Measurements from ENCODE around the gene KAZN.

Gene KAZN

DNA sequence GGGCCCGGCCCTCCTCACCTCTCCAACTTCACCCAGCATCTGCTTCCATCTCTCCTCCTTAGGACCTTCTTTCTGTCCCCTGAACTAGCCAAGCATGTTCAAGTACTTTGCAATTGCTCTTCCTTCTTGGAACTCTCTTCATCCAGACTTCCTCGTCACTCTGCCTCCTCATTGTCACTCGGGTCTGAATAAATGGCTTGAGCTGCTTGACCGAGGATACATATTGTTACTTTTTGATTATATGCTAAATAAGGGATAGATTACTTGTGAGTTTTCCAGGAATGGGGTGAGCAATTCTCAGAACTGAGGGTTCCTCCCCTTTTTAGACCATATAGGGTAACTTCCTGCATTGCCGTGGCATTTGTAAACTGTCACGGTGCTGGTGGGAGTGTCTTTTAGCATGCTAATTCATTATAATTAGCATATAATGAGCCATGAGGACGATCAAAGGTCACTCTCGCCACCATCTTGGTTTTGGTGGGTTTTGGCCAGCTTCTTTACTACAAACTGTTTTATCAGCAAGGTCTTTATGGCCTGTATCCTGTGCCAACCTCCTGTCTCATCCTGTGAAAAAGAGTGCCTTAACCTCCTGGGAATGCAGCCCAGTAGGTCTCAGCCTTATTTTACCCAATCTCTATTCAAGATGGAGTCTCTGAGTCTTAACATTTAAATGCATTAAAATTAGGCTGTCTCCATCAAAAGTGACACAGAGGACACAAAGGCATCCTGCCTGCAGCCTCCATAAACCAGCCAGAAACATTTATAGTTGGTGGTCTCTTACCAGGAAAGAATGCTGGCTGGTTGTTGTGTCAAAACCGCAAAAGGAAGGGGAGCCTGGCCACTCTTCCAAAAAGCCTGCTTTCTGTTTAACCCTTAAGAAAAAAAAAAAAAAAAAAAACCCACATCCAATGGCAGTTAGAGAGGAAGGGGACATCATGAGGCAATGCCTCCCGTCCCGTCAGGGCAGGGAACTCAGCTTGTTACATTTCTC lies 179.3 kb downstream of the KAZN start:
- no peak for DNase-seq

DNA sequence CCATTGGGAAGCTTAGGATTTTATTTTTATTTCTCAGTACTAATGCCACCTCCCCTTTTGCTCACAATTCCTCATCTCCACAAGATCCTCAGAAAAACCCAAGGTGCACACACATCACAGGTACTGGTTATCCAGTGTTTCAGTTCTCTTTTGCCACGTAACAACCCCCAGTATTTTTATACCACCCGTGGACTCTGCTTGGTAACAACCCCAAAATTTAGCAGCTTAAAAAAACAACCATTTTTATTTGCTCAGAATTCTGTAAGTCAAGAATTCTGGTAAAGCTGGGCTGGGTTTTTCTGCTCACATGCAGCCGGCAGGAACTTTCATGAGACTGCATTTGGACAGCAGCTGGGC lies 180.0 kb downstream of the KAZN start:
- no peak for DNase-seq

DNA sequence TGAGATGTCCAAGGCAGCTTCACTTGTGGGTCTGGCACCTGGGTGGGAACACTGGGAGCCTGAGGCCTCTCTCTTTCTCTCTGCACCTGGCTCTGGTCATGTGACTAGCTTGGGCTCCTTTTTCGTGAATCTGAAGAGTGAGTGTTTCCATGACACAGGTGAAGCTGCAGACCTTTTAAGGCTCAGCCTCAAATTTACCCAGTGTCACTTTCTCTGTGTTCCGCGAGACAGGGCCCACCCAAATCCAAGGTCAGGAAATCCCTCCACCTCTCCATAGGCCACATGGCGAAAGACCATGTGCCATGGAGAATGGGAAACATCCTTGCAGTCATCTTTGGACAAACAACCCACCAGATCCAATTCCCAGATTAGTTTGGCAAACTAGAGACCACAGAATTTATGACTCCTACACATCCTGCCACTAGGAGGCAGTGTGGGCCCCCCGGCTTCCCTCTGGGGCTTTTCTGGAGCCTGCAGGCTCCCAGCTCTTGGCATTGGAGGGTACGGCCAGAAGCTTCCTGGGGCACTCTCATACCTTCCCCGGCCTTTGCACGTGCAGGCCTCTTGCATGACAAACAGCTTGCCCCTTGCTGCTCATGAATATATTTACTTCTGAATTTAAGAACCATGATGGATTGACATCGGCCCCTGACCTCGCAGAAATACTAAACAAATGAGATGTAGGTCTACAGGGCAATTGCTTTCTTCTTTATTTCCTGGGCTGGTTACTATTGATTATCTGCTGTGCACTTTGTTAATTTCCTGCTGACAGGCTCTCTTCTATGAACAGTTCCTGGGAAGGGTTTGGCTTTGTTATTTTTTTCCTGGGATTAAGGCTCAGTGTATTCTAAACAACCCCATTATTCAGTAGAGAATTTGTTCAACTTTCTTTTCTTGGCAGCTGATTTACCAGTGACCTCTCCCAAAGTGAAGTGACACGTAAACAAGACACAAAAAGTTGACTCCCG lies 180.7 kb downstream of the KAZN start:
- no peak for DNase-seq

DNA sequence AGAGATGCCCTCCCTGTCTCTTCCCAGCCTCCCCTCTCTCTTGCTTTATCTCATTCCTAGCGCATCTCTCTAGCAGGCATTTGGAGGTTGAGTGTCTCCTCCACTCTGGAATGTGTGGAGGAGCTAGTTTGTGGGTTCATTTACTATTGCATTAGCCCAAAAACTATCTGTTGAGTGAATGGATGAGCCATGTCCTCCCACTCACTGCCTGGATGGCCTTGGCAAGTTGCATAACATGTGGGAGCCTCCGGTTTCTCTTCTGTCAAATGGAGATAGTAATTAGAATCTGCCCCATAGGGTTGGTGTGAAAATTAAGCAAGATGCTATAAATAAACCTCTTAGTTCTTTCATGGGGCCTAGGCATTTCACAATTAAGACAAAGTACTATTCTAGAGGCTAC lies 181.8 kb downstream of the KAZN start:
- DNase-seq: no peak

DNA sequence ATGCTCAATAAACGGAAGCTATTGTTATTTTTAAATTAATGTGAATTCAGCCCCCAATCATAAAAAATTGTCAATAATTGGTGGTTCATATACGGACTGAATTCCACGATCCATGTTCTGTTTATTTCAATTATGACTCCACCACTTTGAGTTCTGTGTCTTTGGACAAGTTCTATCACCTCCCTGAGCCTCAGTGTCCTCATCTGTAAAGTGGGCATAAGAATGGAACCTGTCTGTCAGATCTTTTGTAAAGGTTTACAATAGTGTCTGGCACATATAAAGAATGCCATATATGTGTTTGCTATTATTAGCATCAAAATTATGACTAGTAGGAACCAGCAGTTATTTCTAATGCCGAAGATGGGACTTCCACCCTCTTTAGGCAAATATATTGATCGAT lies 183.3 kb downstream of the KAZN start:
- no peak for DNase-seq

DNA sequence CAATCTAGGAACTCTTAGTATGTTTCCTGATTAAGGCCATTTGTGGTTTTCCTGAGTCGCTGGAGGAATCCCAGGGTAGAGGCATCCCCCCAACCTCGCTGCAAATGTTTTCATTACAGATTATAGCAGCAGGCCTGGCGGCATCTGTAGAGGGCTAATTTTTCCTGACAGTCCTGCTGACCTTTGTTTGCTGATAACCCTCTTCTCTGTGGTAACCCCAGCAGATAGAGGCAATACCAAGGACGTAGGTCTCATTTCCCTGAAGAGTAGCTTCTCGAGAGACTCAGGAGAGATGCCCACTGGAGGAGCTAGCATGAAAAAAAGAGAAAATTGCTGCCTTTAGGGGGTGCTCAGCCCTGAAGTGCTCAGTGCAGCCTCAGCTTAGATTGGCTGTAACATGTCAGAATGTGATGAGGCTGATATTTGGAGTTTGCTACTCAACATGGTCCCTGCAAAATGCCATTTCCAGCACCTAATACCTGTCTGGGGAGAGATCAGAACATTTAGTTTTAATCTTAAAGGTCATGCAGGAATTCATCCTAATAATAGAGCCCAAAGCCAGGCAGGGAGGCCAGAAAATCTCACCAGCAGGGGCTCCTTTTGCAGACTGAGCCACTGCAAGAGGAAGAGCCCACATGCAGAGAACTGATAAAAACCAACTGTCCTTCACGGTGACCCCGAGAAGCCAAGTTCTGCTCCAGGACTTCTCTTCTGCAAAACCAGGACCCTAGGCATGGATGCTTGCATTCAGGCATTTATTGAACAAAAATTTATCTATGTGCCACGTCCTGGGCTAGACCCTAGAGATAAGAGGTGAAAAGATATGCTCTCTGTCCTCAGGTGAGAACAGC lies 184.5 kb downstream of the KAZN start:
- no peak for DNase-seq

DNA sequence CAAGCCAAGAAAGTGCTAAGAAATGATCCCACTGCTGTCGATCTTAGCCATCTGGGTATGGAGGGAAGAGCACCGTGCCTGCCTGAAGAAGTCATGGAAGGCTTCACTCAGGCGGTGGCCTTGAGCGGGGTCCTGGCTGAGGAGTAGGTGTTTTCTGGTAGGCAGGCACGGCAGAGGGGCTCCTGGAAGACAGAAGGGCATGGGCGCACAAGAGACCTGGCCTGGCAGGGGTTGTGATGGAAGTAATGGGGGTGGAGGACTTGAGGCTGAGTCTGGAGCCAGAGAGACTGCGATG lies 185.1 kb downstream of the KAZN start:
- no peak for DNase-seq

DNA sequence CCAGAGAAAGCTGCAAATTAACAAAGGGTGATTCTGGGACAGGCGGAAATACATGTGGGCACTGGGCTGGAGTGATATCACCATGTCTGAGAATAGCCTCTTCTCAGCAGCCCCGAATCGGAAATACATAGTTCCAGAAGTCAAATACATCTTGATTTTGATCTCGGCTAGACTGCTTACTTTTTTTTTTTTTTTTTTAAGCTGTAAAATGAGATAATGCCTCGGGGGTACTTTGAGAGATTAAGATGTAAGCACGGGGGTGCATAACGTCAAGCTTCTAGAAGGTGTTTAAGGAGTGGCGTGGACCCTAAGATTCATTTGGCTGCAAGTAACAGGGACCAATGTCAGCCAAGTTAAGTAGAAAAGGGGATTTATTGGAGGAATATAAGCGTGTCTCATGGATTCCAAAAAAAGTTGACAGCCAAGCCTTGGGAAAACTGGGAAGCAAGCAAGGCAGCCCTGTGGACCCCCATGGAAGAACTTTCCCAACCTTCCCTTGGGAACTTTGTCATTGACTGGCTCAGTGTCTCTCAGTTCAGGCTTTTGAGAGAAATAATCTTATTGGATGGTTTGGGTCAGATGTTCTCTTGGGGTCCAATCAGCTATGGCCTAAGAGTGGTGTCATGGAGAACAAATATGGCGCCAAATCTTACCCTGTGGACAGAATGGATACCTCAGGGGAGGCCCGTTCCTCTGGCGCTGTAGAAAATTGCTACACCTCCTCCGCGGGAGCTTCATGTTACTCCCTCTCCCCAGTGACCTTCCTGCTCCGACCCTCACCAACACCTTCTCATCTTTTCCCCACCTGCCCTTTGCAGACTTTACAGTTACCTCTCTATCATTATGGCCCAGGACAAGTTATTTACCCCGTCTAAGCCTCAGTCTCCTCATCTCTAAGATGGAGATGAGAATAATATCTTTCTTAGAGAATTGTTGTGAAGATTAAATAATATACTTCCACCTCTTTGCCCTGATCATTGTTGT lies 186.6 kb downstream of the KAZN start:
- DNase-seq: no peak

DNA sequence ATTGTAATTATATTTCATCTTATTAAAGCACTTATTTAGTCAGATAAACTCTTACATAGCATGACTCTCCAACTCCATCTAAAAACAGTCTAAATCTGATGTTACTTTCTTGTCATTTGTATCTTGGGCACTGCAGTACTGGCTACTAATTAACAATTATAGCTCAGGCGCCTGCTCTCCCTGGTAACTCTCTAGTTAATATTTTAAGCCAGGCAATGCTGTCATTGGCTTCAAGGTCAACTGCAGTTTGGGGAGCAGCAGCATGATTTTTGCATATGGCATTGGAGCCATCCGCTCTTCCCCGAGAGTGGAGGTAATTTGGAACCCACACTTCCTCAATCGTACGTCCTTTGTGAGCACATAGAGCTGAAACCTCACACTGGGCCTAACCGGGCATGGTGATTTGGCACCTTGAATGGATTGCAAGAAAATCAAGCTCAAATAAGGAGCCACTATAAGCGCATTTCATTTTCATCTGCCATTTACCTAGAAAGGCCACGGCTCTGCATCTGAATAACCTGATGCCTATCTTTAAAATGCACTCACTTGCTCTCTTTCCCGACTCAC lies 187.7 kb downstream of the KAZN start:
- no peak for DNase-seq

DNA sequence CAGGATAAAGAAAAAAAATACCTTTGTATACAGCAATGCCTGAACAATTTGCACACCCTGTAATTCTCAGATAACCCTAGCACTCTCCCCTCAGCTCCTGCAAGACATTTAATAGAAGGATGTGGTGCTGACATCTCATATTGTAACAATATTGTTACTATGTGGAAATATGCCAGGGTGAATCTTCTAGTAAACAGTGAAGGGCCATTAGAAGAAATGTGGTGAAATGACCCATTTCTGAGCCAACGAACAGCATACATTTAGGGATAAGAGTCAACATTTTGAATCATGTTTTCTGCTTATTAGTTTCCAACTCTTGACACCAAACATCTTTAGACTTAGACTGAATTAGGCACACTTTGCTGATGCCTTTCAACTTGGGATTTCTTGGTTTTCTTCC lies 188.2 kb downstream of the KAZN start:
- no peak for DNase-seq

DNA sequence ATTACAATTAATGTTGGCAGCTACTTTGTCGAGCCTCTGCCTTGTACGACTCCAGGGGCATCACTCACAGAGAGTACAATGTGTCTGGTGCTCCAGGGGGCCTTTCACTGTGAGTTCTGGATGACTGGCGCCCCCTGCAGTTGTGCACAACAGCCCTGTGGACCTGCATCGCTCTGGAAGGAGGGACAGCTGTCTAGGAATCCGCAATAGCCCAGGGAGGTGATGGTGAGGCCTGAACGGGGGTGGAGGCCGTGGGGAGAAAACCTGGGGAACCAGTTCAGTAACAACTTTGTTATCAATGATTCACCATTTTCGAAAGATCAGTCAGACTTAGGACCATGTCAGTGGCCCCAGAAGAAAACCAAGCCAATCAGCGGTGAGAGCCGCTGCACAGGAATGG lies 189.1 kb downstream of the KAZN start:
- no peak for DNase-seq

DNA sequence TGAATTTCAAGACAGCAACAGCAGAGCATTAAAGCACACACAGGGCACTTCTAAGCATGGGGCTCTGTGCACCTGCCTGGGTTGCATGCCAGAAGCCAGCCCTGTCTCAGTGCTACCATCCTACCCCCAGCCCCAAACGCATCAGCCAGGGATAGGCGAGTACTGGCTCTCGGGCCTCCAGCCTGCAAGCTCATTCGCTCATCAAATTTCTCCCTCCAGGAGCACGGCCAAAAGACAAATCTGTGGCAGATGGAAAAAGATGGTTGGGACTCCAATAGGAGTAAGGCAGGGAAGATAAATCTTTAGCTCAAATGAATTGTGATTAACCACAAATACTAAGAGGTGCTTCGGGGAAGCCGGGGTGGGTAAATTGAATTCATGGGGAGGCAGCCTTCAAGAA lies 189.6 kb downstream of the KAZN start:
- no peak for DNase-seq

DNA sequence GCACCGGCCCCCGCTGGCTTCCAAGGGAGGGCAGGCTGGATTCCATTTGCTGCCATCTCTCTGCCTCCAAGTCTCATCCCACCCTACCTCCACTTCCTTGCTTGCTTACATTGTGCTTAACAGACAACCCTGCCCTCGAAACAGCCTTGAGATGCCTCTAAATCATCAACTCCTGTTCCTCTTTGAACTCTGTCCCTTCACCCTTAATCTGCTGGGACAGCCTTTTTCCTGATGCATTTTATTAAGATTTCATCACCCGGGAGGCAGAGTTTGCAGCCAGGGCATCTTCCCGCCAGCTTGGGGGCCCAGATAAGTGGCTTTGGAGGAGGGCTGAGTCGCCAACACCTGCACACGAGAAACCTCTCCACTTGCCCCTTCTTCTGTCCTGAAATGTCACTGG lies 192.5 kb downstream of the KAZN start:
- no peak for DNase-seq

DNA sequence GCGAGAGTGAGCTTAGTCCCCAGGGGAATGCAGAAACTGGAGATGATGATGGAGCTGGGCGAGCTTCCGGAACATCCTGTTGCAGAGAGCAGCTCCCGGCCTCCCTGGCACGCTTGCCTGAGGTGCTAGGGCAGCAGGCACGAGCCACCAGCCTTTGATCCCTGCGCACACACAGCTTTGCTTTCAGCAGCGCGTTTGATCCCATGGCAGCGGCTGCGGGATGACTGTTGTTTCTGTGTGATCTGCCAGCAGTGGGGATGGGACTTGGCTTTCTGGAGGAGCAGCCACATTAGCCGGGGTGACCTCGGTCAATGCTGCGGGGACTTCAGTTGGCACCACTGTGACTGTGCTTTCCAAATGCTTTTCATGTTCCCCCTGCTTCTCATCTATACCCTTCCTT lies 193.2 kb downstream of the KAZN start:
- no peak for DNase-seq

DNA sequence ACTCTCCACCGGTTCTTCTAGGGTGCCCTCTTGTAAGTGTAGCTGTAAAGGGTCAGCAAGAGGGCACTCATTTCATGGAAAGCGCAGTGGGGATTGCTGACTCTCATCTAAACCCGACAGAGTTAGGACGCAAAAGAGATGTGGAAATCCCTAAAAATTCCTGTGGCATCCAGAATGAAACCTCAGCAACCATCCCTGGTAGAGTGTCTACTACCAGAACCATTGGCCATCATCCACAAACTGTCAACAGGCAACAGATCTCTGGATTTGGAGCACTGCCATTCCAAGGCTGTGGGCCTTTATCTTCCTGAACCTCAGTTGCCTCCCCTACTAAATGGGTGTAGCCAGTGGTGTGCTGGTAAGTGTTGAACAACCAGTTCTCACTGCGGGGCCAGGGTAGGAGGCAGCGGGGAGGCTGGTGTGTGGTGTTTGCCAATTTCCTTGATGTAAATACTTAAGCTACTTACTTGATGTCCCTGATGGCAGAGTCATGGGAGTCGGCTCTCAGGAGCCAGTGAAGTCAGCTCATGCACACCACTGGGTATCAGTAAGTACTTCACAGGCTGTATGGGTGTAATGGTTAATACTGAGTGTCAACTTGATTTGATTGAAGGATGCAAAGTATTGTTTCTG lies 195.8 kb downstream of the KAZN start:
- no peak for DNase-seq

DNA sequence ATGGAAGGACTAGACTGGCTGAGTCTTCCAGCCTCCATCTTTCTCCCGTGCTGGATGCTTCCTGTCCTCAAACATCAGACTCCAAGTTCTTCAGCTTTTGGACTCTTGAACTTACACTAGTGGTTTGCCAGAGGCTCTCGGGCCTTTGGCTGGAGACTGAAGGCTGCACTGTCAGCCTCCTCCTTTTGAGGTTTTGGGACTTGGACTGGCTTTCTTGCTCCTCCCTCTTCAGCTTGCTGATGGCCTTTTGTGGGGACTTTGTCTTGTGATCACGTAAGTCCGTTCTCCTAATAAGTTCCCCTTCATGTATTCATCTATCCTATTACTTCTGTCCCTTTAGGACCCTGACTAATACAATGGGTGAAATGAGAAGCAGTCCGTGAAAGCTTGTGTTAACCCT lies 196.4 kb downstream of the KAZN start:
- no peak for DNase-seq

DNA sequence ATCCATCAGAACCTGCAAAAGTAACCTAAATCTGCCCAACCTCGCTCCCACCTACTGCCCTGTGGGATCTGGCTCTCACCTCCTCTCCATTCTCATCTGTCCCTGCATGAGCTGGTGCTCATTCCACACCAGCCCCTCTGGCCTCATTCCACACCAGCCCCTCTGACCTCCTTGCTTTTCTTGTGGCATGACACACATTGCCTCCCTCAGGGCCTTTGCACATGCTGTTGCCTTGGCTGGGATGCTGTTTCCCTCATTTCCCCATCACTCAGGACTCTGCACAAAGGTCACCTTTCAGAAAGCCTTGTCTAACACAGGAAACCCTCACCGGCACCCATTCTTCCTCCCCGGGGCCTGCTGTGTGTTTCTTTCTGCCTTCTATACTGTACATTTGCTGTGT lies 197.1 kb downstream of the KAZN start:
- DNase-seq: no peak

DNA sequence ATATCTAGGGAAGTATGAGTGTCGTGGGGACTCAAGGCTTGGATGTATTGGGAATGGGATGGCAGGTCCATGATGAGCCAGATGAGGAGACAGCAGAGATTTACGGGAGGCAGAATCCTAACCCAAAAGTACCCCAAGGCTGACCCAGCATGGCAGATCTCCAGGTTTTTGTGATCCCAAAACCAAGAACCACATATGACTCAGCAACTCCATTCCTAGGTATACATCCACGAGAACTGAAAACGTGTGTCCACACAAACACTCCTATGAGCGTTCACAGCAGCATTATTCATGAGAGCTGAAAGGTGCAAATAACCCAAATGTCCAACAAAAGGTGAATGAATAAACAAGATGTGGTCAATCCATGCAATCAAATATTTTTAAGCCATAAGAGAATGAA lies 201.5 kb downstream of the KAZN start:
- no peak for DNase-seq

DNA sequence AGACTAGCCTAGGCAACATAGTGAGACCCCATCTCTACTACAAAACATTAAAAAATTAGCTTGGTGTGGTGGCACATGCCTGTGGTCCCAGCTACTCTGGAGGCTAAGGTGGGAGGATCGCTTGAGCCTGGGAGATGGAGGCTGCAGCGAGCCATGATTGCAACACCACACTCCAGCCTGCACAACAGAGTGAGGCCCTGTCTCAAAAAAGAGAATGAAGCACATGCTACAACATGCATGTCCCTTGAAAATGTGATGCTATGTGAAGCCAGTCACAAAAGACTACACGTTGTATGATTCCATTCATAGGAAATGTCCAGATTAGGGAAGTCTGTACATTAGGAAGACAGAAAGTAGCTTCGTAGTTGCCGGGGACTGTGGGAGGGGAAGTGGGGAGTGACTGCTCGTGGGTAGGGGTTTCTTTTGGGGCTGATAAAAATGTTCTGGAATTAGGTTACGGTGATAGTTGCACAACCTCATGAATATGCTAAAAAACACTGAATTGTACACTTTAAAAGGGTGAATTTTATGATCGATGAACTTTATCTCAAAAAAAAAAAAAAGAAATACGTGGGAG lies 202.1 kb downstream of the KAZN start:
- DNase-seq: no peak

DNA sequence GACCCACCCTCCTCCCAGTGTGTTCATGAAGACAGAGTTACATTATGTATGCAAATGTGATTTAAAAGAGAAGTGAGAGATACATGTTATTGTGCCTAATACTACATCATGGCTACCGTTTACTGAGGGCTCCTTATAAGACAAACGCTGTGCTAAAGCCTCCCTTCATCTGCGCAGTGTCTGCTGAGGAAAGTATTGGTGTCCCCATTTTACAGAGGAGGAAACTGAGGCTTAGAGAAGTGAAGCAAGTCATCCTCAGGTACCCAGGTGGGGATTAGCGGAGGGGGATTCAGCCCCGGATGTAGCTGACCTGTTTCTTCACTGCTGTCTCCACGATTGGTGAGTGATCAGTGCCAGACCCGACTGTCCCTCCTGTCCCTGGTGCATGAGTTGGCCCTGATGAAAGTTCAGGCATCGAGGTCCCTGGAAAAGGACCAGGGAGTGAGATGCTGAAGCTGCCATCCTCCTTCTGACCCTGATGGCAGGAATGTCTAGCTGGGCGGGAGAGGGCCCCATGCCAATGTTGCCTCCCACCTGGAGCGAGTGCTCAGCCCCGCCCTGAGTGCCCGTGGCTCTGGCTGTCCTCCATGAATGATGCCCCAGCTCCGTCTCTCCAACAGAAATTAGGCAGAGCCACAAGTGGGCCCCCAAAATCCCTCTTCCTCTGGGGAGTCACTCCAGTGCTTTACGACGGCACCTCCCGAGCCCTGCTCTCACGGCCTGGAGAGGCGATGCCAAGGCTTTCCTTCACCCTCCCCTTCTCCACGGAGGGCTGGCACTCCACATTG lies 204.7 kb downstream of the KAZN start:
- DNase-seq: no peak

Data from CD4-positive, alpha-beta T cell treated with Interleukin-12 subunit alpha and Interleukin-12 subunit beta, for 1 hour (primary cell).